ENCODE data around the gene KCNJ15.

KCNJ15 gene

DNA sequence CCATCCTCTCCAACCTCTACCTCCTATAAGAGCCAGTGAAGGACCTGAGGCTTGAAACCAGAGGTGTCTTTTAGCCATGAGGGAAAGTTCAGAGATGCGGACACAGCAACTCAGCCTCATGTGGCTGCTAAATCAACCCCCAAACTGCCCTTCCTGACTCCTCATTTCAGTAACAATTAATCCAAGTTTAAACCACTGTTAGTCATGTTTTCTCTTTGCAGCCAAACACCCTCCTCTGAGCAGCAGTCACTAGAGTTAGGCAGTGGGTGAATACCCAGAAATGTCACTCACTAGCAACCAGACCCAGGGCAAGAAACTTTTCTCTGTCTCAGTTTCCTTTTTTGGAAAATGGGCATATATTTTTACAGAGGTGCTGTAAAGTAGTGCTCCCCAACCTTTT is 71.2 kb downstream of the KCNJ15 start:
- DNase-seq = no peak

DNA sequence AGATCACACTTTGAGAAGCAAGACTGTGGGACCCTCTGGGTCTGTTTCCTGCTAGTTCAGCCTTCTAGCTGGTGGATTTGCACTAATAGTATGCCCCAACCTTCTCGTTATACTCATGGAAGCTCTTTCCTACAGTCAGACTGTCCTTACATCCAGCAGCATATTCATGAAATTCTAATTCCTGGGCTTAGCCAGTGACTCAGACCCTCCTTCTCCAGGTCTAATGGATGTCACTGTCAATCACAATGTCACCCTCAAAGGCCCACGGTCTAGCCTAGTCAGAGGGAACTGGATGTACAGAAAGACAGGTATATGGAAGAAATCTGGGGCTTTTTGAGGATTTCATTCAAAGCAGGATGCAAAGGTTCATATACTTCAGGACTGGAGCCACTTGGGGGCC is 72.4 kb downstream of the KCNJ15 start:
- no peak for DNase-seq

DNA sequence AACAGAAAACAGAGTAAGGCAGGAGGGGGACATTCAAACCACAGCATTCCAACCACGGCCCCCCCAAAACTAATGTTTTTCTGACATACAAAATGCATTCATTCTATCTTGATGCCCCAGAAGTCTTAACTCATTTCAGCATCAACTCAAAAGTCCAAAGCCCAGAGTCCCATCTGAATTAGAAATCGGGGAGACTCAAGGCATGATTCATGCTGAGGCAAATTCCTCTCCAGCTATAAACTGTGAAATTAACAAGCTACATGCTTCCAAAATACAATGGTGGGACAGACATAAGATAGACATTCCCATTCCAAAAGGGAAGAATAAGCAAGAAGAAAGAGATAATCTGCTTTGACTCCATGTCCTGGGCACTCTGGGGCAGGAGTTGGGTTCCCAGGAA is 73.9 kb downstream of the KCNJ15 start:
- no peak for DNase-seq

DNA sequence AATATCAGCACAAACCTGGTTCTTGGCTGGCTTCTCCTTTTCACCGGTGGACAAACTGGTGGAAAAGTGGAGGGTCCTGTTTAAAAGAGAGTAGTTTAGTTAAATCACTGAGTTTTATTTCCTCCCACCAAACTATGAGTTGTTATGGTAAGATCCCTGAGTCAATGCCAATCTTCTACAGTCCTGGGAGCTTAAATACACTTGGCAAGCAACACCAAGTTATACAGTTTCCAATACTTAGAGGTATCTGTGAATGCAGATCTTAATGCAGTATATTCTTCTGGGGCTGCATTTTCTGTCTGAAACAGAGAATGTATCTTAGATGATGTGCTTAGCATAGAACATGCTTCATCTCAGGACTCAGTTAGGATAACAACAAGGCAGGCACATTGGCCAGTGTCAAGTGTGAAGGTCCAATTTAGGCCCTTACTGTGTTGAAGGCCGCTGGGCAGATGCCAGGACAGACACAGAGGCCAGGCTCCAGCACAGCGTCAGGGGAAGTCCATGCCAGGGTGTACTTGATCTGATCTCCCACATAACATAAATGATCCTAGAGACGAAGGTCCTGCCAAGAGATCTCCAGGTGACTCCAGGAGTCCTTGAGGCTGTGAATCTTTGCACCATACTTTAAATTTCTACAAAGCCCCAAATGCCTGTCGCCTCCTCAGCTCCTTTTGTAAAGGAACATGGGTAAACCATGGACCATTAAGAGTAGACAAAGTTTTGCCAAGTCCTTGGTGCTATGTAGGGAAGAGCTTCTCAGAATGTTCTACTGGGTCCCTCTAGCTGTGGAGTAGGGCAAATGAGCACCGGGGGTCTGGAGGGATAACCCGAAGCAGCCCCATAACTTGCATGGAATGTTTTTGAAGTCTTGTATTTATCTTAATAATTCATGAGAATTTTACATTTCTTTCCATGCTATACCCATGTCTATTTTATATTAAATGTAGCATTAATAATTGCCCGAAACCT is 76.8 kb downstream of the KCNJ15 start:
- peak in 1 of 2 donors; percentile 18 for DNase-seq

DNA sequence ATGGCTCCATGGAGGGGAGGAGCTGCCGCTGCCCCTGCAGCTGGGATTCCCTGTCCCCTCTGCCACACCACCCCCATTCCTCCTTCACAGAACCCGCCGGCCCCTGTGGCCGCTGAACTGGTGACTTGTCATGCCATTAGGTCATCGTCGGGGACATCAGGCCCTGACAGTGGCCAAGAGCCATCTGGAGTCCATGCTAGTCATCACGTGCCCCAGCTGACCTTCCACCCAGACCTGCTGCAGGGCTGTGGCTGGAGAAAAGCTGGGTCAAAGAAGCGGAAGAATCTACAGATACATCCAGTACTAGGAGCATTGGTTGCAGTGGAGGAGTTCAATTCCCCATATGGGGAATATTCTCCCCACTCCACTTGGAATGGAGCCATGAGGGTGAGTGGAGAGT is 78.1 kb downstream of the KCNJ15 start:
- no peak for DNase-seq

DNA sequence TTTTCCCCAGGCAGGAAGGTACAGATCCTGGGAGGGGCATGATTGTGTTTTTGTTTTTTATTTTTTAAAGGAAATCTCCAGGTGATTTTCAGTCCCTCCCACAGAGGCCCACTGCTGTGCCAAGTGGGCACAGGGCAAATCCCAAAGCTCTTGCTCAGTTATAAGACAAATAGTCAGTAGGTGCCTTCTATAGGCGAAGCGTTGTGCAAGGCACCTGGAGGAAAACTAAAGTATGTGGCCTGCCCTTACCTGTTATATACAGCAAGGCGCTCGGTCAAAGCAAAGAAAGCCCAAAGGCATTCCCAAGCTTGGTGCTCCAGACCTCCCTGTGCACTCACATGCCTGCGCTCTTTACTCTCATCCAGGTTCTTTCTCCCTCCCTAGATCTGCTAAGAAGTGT is 81.0 kb downstream of the KCNJ15 start:
- no peak for DNase-seq

DNA sequence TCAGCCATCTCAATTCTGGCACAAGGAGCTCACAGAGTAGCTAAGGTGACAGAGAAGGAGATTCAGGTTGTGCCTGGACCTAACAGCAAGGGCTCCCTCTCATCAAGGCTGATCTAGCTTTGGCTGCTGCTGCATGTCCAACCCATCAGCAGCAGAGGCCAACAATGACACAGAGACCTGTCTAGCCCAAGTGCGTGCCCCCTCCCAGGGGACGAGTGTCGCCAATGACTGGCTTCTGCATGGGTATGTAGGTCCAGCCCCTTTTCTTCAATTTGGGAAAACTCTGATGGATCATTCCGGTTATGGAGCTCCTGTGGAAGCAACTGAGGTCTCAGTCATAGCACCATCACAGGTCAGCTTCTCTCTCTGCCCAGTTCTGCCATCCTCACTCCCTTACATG is 83.3 kb downstream of the KCNJ15 start:
- DNase-seq = no peak

DNA sequence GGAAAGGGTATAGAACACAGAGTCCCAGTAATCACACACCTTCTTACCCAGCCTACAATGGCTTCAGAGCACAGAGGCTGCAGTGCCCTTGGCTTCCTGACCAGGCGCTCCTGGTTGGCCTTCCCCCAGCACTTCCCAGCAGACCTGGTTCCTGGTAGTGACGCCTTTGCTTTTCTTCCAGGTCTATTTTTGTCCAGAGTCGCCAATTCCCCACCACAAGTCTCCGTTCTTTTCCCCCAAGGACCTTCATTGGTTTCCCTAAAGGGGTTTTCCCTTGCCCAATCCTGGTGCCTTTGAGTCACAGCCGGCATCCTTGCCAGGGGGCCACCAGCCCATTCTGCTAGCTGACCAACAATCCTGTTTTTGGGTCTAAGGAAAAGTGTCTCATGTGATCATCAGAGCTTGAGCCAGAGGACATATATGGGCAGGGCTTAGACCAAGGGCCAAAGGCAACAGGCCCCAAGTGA is 84.8 kb downstream of the KCNJ15 start:
- DNase-seq = no peak

DNA sequence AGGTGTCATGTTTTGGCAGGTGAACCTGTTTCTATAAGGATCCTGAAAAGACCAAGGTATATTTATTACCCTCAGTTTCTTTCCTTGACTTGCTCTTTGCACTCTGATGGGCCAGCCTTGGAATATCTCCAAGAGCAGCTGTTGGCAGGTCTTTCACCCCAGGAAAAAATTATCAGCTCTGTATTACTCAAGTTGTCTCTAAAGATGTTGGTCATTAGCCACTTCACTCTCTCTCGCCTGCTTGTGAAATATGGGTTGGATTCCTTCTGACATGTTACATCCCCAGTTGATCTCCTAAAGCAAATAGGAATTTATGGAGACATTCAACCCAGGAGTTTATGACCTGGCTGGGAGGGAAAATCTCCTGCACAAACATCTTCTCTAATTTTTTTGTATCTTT is 85.9 kb downstream of the KCNJ15 start:
- DNase-seq = no peak

DNA sequence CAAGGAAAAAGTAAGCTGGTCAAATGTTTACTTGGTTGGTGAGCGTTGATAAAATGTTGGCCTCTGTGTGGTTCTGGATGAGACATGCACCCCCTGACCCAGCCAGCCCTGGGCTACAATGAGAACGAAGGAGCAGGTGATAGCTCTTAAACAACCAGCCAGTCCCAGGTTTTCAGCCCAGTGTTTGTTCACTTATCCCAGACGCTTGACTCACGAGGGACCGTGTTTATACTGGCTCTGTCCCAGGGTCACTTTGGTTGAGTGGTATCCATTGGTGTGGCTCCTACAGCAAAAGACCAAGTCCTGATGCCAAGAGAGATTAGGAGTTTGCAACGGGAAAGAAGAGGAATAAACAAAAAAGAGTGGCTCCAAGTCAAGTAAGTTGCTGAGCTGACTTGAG is 86.9 kb downstream of the KCNJ15 start:
- no peak for DNase-seq

DNA sequence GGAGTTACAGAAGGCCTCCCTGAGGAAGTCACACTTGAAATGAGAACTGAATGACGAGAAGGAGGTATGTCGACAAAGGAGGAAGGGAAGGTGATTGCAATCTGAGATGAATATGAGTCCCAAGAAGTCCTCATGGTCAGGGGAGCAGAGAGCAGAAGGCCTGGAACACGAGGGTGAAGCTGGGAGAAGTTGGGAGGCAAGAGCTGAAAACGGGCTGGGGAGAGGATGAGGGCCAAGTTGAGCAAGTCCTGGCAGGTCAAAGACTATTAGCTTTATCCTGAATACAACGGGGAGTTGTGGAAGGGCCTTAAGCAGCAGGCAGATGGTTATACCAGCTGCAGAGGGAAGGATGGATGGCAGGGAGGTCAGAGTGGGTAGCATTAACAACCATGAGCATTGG is 89.5 kb downstream of the KCNJ15 start:
- no peak for DNase-seq

DNA sequence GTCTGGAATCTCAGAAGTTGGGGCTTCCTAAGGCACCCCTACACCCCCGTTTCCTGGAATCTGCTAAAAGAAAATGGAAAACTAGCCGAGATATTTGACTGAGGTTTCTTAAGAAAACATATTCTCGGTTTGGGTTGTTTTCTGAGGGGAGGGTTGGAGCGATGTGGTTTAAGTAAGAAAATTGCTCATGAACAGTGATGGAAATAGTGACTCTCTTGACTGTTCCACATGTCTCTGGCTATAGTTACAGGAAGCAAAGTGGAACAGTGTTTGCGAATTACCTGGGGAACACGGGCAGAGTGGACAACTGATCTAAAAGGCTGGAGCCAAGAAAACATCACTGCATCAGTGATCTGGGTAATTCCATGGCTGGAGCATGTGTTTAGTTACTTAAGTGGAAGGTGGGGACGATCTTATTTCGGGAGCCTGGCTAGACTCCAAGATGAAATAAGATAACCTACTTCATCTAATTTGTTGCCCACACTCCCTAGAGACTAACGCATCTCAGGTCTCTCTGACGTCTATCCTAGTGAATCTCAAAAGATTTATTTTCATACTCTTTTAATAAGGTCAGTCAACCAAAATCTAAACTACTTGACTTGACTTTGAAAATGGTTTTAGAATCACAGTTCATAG is 92.4 kb downstream of the KCNJ15 start:
- no peak for DNase-seq

DNA sequence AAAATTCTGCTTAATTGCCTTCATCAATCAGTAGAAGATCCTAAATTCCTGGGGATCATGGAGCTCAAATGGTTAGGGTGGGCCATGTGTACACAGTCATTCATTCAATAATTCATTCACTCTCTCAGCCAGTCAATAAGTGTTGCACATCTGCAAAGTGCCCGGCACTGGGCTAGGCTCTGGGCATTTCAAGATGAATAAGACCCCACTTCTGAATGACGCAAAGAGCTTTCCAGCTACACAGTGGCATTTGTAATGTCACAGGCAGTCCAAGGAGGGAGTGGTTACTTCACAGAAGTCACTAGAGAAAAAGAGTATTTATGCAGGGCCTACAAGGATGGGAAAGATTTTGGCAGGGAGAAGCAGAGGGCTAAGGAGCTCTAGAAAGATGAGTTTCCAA is 93.2 kb downstream of the KCNJ15 start:
- no peak for DNase-seq

DNA sequence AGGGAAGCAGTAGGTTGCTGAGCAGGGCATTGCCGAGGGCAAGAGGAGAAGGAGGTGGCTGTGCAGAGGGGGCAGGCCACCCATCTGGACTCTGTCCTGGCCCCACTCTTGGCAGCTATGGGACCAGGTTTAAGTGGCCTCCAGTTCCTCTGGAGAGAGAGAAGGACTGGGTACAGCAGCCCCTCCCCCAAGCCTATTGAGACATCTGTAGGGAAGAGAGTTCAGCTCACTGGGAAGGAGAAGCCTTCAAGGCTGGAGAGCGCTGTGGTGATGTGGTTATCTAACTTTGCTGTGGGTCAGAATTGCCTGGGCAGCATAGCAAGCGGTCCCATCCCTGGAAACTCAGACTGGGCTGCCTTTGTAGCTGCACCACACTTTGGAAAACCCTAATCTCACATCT is 93.9 kb downstream of the KCNJ15 start:
- DNase-seq = no peak

DNA sequence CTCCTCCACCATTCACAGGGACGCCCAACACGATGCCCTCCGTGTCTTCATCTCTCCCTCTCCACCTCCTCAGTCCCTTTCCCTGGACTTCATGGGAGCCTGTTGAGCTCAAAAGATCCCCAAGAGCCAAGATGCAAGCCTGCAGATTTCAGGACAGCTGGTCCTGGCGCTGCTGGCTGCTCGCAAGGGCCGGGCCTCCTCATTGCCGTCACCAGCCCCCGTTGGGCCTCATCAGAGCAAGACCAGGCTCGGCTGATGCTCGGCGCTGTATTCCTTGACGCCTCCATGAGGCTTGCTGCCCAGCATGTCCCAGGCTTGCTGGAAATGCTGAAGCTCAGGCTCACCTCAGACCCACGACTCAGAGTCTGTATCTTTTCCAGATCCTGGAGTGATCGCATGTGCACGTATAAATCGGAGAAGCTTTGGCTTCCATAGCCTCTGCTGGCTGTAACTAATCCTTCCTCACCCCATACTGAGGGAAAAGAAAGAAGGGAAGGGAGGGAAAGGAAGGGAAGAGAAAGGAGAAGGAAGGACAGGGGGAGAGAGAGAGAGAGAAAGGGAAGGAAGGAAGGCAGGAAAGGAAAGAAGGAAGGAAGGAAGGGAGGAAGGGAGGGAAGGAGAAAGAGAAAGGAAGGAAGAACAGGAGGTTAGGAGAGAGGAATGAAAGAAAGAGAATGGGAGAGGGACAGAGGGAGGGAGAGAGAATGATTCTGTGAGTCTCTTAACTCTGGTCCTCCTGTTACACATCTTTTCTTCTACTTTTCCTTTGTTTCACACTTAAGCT is 94.6 kb downstream of the KCNJ15 start:
- no peak for DNase-seq

DNA sequence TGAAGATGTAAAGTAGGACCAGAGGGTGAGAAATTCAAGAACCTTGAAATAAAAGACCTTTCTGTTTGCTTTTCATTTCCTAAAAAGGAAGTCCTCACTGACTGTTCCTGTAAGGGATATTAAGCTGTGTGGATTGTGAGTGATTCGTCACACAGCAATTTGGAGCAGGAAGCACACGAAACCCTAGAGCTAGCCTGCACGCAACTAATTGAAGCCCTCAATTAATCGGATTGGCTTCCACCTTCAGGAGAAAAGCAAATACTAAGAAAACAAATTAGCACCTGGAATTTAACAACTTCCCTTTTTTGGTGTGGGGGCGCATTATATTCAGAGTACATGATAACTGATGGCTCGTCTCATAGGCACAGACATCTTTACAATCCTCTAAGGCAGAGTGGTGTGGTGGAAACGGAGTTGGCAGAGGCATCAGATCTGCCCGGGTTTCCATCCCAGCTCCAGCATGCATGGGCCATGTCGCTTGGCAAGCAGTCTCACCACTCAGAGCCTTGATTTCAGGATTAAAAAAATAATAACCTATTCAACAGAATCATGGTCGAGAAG is 95.2 kb downstream of the KCNJ15 start:
- peak; percentile 11 to 18 for DNase-seq

DNA sequence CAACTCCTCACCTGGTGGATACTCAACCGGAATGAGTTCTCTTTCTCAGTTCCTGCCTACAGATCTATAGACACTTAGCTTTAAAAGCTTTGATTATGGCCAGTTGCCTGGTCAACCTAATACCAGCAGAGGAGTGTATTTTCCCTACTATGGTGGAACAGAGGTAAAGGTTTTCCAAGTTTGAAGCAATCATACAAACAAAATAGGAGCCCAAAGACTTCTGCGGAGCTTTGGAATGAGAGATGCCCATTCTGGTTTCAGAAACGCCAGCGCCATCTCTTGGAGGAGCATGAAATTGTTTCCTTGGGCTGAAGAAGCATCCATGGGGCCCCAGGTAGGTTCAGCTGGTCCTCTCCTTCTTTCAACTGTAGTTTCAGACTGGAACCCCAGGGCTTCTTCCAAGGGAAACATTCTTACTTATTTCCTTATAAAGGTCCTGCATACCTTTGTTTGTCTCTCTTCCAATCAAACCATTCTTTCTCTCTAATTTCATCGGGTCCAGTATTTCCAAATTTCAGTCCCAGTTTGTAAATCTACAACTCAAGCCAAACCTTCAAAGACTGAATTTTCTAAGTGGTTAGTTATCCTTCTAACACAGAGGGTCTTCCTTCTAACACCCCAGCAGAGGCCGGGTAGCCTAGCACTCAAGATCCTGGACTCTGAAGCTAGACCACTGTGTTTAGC is 95.9 kb downstream of the KCNJ15 start:
- peak; percentile 34 to 89 for DNase-seq

DNA sequence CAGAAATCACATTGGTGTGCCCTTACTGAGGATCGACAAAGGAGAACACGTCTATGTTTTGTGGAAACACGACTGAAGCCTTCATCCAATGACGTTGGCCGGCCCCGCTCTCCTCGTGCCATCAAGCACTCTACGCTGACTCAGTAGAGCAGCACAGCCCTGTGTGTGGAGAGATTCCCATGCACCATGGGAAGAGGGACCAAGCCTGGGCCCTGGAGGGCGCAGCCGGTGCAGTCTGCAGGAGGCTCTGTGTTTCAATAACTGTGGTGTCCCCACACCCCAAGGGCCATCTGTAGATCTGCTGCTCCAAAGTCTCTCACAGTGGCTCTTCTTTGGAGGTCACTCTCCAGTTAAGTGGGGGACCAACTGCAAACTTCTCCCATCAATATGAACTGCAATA is 97.4 kb downstream of the KCNJ15 start:
- no peak for DNase-seq

DNA sequence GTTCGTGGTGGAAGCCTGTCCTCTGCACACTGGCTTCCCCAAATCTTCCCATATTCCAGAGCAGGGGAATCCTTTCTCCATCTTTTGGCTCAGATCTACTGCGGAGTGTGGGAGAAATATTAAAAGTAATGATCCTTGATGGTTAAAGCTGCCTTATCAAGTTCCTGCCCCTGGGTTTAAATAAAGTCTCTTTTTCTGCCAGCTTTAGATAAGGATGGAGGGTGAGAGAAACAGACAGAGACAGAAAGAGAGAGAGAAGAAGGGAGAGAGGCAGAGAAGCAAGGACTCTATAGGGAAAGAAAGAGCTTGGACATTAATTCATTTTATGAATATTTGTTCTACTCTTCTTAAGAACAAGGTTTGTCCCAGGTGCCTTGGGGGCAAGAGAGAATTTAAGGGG is 98.0 kb downstream of the KCNJ15 start:
- DNase-seq = no peak

DNA sequence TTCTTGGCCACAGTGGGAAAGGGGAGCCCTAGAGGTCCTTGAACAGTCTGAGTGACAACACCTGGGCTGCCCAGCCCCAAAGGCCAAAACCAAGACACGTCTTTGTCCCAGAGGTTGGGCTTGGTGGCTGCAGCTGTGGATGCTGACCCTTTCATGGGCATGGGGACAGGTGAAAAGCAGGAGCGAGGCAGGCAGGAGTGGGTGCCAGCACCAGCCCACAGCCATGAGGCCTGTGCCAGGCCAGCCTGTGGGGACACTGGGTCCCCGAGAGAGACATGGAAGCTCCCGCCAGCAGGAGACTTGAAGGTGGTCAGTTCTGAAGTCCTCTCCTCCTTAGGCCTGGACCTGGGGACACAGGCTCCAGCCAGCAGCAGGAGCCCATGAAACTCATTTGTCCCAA is 98.6 kb downstream of the KCNJ15 start:
- no peak for DNase-seq

DNA sequence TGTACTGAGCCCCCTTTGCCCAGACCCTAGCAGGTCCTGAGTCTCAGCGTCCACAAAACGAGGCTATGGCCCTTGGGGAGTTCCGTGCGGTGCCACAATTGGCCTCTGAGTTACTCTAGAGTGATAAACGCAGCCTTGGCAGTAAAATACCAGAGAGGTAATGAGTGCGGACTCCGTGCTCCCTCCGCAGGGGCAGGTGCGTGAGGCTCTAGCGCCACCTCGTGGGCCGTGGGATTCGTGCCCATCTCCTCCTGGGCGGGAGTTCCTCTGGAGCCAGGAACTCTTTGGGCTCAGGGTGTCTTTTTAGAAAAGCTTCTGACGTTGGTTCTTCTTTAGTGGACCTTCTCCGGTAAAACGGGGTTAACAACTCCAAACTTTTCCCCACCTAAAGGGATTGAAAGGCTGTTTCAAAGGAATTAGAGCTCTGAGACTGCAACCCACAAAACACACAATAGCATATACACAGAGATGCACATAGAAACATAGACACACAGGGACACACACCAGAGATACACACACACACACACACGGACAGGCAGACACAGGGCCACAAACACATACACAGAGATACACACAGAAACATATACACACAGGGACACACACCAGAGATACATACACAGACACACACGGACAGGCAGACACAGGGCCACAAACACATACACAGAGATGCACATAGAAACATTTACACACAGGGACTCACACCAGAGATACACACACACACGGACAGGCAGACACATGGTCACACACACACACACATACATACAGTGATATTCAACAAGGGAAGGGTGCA is 99.4 kb downstream of the KCNJ15 start:
- DNase-seq = peak; percentile 40 to 92

Data from inflammatory macrophage treated with lipopolysaccharide for 1 hour (primary cell).